GM21447 (cell line): ENCODE measurements around the gene ST3GAL3.

Experiments
- ATAC-seq: cut with Tn5 transposase; IDR thresholded peaks from one replicate; pipeline ENCODE4 v1.9.1; 2021; ENCODE audit not compliant: unreplicated experiment

The ST3GAL3 gene

DNA sequence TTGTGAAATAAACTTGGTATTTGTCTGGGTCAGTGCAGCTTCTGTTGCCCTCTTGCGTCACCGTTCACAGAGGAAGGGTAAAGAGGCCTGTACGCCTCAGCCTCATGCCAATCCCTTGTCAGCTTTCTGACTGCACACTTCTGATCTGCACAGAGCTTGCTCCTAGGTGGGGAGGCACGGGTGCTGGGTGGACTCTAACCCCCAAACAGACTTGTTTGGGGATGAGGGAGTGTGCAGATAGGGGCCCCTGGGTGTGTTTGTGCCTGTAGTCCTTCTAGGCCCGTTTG lies 270.9 kb downstream of the ST3GAL3 start:
- ATAC-seq: no peak

DNA sequence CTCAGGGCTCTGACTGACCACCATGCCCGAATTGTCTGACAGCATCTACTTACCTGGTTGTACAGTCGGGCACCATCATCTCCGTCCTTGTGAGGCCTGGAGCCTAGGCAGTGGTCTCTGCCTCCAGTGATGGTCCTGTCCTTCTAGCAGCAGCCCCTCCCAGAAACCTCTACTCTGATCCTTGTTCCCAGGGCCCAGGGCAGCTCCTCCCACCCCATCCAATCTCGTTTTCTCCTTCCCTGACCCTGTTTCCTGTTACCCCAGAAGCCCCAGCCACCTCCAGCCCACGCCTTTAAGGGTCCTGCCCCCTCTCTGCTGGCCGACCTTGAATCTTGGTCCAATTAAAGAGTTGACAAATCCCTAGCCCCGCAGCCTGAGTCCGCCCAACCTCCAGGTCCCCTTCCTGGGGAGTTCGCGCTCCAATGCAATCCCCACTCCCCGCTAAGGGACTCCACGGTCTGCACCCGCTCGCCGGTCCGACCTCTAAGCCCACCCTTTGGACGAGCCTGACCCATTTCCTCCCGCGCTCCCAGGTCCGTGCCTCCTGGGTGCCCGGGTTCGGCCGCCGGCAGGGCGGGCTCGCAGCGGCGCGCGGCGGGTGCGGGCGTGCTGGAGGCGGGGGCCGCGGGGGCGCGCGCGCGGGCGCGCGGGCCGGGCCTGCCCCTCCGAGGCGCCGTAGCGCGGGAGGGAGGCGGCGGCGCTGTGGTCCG lies 271.4 kb downstream of the ST3GAL3 start, which contains the start of gene B4GALT2:
TSS of gene B4GALT2 (plus strand) at position 660 of the 710 bp plus-strand sequence. CDS start 1,951 bp downstream, outside the sequence.
- no peak for ATAC-seq

DNA sequence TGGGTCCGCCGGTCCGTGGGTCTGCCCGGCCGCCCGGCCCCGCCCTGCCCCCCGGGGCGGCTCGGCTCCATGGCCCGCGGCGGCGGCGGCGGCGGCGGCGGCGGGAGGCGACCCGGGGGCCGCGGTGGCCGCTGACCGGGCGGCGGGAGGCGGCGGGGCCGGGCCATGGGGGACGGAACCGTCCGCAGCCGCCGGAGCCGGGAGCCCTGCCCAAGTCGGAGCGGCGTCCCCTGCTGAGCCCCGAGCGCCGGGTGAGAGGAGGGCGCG lies 271.9 kb downstream of the ST3GAL3 start:
- ATAC-seq: no peak

DNA sequence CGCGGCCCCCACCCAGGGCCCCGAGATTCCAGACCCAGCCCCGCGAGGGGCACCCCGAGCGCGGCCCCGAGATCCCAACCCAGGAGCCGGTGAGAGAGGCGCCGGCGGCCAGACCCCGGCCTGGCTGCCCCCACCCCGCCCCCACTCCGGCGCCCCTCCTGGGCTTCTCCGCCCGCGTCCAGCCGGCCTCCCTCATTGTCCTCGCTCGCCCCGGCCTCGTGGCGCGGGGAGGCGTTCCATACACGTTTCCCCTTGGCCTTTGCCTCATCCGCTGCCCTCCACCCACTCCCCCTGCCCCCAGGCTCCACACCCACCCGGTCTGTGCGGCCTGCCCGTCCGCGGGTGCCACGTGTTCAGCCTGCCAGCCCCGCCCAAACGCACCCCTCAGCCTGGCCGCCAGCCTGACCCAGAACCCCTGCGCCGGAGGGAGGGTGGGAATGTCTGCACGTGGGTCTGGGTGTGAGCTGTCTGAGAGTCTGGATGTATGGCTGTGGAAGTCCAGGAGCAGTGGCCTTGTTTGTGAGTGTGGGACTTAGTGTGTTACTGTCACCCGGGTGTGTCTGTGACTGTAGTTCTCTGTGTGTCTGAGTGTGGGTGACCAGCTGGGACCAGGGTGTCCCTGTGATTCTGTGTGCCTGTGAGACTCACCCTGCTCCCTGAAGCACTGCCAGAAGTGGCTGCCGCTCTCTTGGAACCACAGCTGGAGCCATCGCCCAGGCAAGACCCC lies 272.4 kb downstream of the ST3GAL3 start:
- ATAC-seq: no peak

DNA sequence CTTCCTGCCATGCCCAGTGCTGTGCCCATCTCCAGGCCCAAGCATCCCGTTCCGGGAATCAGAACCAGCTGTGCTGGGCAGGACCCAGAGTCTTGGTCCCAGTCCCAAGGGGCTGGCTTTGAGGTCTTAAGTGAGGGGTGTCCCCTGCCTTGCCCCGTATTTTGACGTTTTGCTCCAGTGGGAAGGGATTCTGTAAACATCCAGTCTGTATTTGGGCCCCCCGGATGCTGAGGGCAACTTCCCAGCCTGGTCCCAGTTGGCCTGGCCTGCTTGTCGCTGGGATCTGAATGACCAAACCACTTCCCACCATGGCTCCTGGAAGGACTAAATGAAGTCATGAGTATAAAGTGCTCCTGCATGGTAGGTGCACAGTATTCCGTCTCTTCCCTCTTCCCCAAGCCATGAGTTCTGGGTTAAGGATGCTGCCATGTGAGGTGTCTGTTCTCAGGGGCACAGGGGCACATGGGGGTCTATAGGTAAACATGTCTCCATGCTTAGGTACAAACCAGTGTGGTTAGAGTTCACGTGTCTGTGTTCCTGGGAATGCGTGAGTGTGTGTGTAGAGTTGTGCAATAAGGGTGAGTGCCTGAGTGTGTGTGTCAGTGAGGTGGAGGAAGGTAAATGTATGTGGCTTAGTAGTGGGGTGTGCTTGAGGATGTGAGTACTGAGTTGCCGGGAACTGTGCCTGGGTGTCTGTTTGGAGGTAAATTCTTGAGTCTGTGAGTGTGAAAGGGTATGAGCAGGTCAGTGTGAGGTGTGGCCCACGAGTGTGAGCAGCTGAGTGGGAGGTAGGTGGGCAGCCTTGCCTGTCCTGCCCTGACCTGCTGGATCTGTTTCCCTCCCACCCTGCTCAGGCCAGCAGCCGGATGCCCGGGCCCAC lies 273.2 kb downstream of the ST3GAL3 start:
- ATAC-seq: no peak
